DMS114 treated with DMSO at 0.1 percent for 48 hours (cell line): Measurements from ENCODE around the gene FTH1.
A peak's percentile ranks its signal among the peaks of the same experiment; 100 is the strongest.
"Not testable (repeated sequence)": the region's sequence is repeated elsewhere in the genome, so short reads cannot be mapped to it uniquely, and the experiment has no call there.

Experiments used
- DNase-seq: peaks from one replicate; lab custom pipeline; 2025; ENCODE audit not compliant: unreplicated experiment; lab: John Stamatoyannopoulos, UW

FTH1 gene

GRCh38 chr11:61978703-61979661 is 11.5 kb upstream of the FTH1 start:
- DNase-seq, result no peak

- DNase-seq, result no peak
These were observed 9.5 kb upstream of the FTH1 start for GRCh38 chr11:61976813-61977475.

DNA sequence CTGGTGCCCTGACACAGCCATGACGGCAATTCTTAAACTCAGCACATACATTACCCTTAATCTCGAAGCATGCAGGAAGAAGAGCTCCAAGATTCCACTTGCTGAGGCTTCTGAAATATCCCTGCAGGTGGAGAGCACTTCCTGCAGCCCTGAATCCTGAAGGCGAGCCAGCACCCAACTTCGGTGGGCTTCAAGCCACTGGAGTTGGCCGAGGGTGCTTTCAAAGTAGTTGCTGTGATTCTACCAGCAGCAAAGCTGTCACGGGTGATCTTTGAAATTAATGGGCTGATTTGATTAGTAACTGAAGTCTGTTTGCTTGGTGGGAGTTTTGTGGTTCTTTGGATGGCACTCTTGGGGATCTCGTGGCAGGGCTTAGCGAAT is 9.0 kb upstream of the FTH1 start:
- no peak for DNase-seq

- DNase-seq, result no peak
These were observed 8.4 kb upstream of the FTH1 start for GRCh38 chr11:61975638-61976419.

GRCh38 chr11:61974766-61975631 is 7.6 kb upstream of the FTH1 start:
- DNase-seq, result no peak

DNA sequence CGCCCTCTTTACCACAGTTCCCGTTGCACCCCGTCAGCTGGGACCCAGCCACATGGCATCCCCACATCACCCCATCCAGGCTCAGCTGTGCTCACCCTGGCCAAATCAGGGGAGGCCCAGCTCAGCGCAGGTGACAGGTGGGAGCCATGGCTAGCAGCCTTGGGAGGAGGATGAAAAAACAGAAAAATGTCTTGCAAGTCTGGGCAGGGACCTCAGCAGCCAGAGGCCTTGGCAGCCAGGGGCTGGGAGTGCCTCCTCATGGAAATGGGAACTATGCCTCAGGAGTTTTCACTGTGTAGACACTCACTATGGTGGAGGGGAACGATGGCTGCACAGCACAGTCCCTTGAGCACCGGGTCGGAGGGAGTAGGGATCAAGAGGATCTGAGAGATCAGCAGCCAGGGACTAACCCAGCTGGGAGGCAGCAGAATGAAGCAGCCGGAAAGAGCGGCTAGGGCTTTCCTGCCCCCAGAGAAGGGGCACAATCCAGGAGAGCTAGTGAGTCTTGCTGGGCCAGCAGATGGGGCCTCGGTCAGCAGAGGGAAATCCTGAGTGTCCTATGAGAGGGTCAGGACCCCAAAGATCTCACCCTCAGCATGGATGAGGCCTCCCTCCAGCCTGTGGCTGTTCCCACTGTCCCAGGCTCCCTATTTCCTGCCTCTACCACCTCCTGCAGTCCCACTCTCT is 6.2 kb upstream of the FTH1 start:
- DNase-seq, result no peak

GRCh38 chr11:61972672-61973475 is 5.4 kb upstream of the FTH1 start:
- DNase-seq, result no peak

DNA sequence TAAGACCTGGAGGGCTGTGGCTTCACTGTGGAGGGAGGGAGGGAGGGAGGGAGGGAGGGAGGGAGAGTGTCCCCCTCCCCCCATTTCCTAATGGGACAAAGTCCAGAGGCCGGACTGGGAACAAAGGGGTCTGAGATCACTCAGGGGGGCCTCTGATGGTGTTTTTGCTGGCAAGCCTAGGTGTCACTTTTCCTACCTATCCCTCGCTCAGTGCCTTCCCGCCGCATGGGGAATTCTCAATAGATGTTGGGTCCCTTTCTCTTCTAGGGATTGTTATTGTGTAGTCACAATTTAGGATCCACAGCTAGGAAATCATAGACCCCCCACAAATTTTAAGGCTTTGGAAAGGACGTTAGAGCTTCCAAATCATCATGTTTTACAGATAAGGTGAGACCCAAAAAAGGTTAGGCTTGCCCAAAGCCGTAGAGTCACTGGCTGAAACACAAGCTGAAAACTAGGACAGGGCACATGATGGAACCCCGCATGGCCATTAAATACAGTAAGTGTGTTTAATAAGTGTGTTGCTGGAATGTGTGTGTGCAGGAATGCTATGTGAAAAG is 4.8 kb upstream of the FTH1 start:
- no peak for DNase-seq

DNA sequence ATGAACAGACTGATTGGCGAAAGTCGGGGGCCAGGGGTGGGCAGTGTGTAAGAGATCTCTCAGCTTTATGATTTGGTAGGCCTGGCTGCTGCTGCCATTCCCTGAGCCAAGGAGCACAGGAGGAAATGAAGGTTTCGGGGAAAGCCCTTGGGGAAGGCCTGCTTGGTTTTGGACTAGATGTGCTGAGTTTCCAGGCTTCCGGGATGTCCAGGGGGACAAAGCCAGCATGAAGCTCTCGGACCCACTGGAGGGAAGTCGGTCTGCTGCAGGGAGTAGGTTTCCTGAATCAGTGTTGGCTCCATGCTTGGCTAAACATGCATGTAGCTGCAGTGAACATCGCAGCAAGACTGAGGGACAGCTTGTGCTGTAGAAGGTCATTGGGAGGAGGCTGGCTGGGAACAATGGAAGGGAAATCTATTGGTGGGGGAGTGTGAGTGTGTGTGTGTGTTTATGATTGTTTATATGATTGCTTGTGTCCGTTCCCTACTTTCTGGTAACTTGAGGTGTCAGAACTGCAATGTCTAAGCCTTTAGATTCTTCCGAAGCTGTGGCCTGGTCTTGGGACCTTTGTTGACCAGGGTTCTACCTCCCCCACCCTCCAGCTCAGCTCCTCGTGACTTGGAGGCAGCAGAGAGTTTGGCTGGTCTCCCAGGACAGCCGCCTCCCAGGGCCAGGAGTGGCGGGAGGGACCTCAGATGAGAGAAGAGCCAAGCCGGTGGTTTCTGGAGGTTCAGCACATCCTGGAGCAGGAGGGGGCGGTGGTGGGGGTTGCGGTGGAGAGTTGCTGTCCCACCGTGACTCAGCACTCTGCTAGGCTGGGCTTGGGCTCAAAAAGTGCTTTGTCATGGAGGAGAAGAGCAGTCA is 4.0 kb upstream of the FTH1 start:
- no peak for DNase-seq

- no peak for DNase-seq
These were observed 2.6 kb upstream of the FTH1 start for GRCh38 chr11:61969838-61970662.

DNA sequence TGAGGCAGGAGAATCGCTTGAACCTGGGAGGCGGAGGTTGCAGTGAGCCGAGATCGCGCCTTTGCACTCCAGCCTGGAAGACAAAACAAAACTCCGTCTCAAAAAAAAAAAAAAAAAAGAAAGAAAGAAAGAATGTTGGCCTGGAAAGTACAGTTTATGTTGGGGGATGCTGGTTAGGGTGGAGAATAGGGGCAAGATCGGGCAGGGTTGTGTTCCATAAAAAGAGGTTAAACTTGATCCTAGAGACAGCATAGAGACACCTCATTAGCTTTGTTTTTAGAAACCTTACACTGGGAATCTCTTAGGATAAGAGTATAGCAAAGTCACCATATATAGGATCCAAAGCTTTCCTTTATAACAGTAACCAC is 1.9 kb upstream of the FTH1 start:
- DNase-seq, result no peak

- DNase-seq, result no peak
These were observed 1.4 kb upstream of the FTH1 start for GRCh38 chr11:61968758-61969390.

GRCh38 chr11:61967924-61968757 is 707 bp upstream of the FTH1 start:
- peak; percentile 26 for DNase-seq

GRCh38 chr11:61966734-61967115 is 709 bp downstream of the FTH1 start:
- no peak for DNase-seq

GRCh38 chr11:61964666-61965271 is 2.7 kb downstream of the FTH1 start:
- DNase-seq, result not testable (repeated sequence)
